ENCODE data around the gene PRKAG2.

Gene PRKAG2

DNA sequence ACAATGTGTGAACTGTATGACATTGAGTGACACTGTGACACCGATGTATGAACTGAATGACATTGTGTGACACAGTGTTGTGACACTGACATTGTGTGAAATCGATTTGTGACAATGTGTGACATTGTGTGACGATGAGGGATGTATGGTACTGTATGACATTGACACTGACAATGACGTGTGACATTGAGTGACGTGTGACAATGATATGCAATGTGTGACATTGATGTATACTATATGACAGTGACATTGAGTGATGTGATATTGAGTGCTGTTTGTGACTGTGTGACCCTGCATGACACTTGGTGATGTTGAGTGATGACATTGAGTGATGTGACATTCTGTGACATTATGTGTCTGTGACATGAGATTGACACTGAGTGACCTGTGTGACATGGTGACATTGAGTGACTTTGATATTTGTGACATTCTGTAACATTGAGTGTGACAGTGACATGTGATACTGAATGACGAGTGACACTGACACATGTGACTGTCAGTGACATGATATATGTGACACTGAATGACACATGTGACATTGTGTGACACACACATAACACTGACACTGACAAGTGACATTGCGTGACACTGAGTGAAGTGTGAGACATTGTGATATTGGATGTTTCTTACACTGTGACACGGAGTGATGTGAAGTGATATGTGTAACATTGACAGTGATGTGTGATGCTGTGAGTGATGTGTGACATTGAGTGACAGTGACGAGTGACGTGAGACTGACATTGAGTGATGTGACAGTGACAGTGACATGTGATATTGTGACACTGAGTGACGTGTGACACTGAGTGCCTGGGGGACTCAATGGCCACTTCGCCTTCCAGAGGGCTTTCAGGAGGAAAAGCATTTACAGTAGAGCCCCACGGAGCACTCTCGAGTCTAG is 167.5 kb downstream of the PRKAG2 start:
- no peak for DNase-seq (ENCODE audit: extremely low spot score, insufficient read length, low read depth)
- FAIRE-seq = no peak

DNA sequence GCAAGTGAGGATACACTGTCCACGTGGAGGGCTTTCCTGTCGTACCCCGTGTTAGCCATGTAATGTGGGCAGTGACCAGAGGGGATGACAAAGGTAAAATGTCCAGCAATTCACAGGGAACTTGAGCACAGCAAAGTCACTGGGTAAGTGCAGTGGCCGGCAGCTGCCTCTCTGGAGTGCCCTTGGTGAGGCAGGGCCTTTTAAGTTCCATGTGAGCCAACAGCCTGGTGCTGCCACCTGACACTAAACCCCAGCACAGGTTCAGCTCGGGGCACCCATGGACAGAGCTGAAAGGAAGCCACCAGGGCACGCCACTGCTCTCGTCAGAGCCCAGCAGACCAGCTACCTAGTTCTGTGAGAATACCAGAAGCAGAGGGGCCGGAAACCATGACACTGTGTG is 168.3 kb downstream of the PRKAG2 start:
- no peak for FAIRE-seq
- no peak for DNase-seq (ENCODE audit: extremely low spot score, insufficient read length, low read depth)

DNA sequence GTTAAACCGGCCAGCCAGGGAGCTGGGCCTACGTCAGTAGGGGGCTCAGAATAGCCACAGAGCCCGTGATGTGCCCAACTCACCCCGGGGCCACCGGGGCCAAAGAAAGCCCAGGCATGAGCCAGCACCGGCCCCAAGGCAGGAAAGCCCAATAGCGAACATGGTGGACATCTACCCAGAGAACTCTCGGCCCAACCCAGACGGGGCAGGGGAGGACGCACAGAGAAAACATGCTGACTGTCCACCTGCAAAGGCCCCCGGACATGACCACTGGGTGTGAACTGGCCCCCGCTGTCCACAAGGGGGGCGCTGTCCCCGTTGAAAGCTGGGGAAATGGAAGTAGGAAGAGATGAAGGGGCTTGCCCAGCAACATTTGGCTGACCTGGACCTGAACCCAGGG is 169.2 kb downstream of the PRKAG2 start:
- FAIRE-seq = no peak
- no peak for DNase-seq (ENCODE audit: extremely low spot score, insufficient read length, low read depth)

DNA sequence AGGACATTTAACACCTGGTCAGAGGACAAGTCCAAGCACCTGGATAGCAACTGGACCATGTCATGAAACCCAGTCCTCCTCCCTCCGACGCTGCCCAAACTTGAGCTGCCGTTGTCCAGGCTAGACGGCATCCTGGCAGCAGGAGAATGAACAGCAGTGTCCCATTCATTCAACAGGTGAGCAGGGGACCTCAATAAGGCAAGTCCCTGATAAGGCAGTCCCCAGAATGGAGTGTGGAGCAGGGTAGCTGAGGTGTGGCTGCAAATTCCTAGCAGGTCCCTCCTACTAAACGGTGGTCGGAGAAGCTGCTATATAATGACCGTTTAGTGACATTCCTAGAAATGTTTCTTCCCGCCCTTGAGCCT is 169.8 kb downstream of the PRKAG2 start:
- FAIRE-seq = no peak
- no peak for DNase-seq (ENCODE audit: extremely low spot score, insufficient read length, low read depth)

DNA sequence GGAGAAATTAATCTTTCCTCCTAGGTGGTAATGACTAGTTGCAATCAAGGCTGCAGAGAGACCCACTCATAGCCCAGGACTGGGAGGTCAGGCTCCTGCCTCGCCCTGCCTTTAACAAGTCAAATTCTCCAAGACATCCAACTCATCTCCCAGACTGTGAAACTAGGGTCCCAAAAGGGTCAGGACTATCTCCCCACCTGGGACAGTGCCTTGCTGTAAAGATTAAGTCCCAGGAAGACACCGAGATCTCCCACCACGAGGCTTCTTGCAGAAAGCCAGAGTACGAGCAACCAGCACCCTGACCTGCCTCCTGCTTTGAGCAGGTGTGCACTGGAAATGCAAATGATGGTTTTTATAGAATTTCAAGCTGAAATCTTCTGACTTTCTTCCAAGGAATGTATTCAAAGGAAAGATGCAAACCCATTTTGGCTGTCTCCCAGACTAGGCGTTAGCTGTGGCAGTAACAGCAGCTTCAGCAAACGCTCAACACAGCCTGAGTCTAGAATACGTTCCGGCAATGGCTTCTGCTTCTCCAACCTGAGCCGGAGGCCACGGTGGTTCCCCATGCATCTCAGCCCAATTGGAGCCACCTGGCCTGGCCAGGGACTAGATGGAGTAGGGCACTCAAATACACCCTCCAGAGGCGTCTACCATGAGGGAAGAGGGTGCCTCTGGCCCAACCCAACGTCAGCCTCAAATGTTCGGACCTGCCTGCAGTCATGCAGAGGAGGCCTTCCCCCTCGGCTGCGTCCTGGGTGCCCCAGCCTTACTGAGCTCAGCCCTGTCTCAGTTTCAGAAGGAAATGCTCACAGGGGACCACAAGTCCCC is 170.4 kb downstream of the PRKAG2 start:
- no peak for FAIRE-seq
- no peak for DNase-seq (ENCODE audit: extremely low spot score, insufficient read length, low read depth)

DNA sequence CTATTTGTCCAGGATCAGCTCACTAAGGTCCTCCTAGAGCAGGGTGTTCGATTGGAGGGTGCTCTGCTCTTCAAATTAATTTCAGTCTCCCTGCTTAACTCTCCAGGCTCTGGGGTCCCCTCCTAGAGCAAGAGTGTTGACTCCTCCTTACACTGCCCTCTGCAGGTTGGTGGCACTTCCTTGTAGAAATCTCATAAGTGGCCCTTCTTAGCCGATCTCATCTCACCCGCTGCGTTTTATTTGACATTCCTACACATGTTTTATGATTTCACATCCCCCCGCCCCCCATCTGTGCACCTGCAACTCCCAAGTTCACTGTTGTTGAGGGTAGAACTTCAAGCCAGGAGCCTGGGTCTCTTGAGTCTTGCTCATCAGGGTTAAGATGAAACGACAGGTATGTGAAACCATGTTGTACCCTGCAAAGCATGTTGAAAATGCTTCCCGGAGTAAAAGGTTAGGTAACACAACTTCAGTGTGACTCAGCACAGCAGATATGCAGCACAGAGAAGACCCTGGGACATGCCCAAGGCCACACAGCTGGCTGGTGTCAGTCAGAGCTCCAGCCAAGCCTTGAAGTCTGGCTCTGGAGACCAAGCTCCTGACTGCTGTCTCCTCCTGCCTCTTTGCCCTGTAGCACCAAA is 171.2 kb downstream of the PRKAG2 start:
- FAIRE-seq (no peak), DNase-seq (ENCODE audit: extremely low spot score, insufficient read length, low read depth) (no peak)

DNA sequence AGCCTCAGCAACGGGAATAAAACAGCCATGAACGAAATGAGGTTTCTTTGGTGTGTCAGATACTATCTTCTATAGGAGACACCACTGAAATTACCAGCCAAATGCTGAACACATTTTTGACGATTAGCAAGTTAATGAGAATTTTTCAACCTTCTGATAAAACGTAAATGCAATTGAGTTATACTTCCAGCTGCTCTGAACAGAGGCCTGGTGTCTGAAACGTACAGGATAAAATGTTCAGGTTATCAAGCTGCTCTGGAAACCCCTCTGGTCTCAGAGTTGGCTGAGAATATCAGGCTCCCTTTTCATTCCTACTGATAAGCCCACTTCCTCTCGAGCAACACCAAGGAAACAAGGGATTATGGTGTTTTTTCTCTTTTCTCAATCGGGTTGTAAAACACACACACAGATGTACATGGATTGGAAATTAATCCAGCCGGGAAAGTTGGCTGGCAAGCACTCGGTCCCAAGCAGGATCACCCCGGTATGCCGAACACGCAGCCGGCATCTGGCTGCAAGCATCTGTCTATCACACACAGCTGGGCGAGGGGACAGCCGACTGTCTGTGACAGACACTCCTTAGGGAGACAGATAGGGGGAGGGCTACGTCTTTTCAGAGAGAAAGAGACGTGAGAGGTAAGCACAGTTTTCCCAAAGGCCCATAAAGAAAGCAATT is 171.8 kb downstream of the PRKAG2 start:
- FAIRE-seq (no peak), DNase-seq (ENCODE audit: extremely low spot score, insufficient read length, low read depth) (no peak)

DNA sequence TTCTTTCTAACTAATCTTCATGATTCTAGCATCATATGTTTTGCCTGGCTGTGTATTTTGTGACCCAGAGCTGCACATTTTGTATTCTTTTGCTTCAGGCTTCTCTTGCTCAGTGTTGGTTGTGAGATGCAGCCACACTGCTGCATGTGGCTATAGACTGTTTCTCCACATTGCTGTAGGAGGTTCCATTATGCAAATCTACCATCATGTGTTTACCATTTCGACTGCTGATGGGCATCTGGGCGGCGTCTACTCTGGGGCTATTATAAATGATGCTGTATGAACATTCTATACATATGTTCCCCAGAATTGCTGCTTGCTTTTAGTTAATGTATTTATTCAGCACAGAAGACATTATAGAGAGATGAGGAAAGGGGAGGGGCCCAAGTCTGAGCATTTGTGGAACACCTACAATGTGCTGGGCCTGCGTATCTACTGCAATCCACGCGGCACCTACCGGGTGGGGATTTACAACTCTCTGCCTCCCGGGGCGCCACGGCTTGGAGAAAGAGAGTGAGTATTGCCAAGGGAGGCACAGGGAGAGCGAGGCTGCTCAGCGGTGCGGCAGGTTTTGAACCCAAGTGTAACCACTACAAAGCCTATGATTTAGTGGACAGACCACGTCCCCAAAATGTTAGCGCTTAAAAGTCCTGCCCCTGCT is 172.5 kb downstream of the PRKAG2 start:
- DNase-seq (ENCODE audit: extremely low spot score, insufficient read length, low read depth) (no peak), FAIRE-seq (no peak)

DNA sequence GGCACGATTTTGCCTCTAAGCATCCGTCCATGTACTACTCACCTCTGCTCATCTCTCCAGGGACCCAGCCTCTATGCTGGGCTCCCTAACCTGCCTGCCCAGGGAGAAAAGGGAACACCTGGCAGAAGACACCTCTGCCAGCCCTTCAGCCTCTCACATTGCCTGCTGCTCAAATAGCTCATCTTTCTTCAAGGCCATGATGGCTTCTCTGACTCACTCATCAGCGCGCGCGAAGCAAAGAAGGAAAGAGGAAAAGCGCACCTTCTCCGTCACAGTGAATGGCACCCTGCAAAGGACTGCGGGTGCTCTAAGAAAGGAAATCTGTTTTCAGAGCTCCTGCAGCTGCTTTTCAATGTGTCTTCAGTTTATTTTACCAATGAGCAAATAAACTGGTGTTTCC is 174.0 kb downstream of the PRKAG2 start:
- no peak for DNase-seq (ENCODE audit: extremely low spot score, insufficient read length, low read depth)
- FAIRE-seq = no peak

DNA sequence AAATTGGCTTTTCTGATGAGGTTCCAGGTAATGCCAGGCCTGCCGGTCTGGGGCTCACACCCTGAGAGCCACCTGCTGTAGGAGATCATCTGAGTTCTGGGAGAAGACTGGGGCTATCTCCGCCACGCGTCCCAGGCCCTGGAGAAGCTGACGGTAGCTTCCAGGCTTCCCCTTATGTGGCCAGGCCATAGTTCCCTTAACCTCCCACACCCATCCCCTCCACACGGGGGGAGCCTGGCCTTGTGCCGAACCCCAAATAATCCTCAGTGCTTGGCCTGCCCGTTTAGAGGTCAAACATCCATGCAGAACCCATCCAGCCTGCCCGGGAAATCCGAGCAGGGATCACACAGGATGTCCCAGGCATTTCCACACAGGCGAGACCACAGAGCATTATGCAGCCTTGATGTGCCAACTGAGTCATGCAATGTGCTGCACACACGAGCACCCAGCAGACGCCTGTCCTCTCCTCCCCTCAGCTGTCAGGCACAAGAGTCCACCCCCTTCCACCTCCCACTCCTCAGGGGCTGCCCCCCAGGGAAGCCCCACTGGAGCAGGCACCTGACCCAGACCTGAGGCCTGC is 176.2 kb downstream of the PRKAG2 start:
- FAIRE-seq (no peak), DNase-seq (ENCODE audit: extremely low spot score, insufficient read length, low read depth) (no peak)

DNA sequence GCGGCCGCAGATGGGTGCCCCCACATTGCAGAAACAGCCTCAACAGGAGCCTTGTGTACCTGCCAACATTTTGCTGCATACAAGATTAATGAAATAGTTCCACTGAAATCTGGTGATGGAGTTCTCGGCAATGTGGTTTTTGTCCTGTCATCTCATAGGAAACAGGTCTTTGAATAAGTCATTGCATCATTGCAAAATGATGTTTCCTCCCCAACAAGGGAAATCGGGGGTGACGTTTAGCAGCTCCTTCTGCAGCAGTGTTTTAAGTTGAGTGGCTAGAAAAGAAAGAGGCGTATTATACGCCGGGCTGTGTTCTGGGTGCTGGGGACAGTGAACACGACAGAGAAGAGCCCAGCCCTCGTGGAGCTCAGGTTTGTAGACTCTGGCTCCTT is 177.0 kb downstream of the PRKAG2 start:
- no peak for DNase-seq (ENCODE audit: extremely low spot score, insufficient read length, low read depth)
- no peak for FAIRE-seq

DNA sequence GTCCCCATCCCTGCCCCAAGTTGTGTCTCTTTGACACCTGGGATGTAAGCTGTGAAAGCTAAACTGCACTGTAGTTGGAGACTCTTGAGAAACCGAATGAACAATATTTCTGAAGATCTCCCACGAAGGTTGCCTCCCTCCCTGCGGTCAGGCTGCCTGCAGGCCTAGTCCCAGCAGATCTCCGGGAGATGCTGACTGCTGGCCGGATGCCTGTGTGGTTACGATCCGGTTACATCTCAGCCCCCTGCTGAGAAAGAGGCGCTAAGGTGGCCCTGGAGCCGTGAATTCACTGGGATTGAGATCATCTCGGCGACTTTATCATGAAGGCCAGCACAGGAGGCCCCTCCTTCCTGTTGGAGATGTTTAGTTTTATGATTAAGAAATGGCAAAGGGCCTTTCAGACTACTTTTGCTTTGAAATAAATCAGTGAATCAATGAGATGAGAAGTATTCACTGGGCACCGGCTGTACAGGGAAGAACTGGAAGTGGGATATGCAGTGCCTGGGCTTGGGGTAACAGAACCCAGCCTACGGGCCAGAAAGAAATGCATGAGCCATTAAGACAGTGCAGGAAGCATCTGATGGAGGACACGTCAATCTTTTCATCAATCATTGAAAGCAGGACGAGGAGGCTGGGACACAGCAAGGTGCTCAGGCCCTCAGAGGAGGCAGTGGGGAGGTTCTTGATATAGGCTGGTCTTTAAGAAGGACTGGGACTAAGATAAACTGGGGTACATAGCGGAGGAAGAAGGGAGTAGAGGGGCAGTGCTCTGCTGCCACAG is 177.6 kb downstream of the PRKAG2 start:
- FAIRE-seq = no peak
- no peak for DNase-seq (ENCODE audit: extremely low spot score, insufficient read length, low read depth)

DNA sequence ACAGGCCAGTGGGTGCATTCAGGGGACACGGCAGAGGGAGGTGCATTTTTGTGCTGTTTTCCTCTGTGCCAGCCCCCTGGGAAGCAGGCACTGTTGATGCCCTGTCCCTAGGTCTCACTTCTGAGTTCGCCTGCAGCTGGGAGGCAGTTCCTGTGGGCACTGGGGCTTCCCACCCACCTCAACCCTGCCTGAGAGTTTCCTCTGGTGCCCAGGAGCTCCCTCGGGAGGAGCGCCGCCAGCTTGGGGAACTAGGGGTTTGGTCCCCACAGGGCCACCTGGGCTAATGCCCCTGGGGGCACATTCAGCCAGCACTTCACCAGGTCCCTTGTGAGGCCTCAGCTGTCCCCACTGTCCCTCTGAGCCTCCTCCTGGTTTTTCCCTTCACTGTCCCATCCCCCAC is 179.0 kb downstream of the PRKAG2 start:
- FAIRE-seq (no peak), DNase-seq (ENCODE audit: extremely low spot score, insufficient read length, low read depth) (no peak)

DNA sequence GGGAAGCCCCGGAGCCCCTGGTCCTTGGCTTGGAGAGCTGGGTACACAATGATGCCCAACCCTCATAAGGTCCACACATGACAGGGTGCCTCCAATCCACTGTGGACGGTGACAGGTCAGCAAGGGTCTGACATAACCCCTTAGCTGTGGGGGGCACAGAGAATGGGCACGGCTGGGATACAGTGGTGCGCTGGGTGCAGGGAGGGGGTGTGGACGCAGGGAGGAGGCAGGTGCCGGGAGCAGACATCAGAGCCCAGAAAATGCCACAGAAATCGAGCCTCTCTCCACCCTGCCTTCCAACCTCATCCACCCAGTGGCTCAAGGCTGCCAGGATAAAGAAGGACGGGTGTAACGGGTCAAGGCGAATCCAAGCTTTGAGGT is 179.4 kb downstream of the PRKAG2 start:
- no peak for FAIRE-seq
- DNase-seq (ENCODE audit: extremely low spot score, insufficient read length, low read depth) = no peak

DNA sequence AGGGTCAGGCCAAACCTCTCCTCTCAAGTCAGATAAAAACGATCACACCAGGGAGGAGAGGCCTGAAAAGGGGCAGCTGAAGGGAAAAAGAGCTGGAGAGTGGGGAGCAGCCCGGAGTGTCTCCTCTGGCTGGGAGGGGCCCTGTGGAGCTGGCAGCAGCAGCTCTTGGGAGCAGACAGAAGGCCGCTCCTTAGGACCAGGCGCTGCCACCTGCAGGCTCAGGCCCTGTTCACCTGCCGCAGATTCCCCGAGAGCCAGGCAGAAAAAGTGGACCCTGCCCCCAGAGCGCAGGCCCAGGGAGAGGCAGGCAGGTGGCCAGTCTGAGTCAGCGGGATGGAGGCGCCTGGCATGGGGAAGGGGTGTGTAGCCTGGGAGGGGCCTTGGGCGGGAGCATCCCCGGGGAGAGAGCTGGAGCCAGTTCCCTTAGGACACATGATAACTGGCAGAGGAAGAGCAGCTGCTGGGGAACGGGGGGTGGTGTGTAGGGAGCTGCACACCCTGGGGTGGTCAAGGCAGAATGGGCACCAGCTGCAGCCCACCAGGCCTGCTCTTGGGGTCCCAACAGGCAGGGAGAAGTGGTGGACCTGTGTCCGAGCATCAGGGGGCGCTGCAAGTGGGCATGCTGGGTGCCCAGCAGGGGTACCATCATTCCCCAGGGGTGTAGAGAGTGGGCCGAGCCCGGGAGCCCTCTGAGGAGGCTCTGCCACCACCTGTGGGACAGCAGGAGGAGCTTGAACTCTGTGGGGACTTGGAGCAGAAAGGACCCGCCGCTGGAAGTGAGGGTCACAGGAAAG is 180.0 kb downstream of the PRKAG2 start:
- no peak for DNase-seq (ENCODE audit: extremely low spot score, insufficient read length, low read depth)

DNA sequence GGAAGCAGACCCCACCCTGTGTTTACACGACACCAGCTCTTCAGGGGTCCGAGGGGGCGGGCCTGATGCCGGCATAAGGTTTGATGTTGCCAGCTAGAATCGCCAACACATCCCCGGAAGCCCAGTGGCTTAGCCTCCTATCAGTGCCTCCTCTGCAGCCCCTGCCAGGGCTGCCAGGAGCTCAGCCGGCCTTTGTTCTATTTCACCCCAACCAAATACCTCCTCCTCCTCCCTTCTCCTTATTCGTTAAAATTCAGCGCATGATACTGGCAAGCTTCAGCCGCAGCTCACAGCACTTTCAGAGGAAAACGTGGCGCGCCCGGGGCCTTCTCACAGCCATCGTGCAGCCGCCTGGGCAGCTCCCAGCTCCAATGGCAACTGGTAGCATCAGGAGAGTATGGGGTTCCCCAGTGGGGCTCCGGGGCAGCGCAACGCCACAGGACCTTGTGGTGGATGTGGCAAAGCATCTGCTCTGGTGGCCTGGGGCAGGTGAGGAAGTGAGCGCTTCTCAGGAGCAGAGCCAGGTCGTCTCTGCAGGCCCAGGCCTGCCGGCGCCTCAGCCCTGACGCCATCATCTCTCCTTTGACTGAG is 180.9 kb downstream of the PRKAG2 start:
- FAIRE-seq (no peak), DNase-seq (ENCODE audit: extremely low spot score, insufficient read length, low read depth) (no peak)

More for the DNA sequence above, 180.0 kb downstream of the PRKAG2 start:
- no peak for FAIRE-seq

DNA sequence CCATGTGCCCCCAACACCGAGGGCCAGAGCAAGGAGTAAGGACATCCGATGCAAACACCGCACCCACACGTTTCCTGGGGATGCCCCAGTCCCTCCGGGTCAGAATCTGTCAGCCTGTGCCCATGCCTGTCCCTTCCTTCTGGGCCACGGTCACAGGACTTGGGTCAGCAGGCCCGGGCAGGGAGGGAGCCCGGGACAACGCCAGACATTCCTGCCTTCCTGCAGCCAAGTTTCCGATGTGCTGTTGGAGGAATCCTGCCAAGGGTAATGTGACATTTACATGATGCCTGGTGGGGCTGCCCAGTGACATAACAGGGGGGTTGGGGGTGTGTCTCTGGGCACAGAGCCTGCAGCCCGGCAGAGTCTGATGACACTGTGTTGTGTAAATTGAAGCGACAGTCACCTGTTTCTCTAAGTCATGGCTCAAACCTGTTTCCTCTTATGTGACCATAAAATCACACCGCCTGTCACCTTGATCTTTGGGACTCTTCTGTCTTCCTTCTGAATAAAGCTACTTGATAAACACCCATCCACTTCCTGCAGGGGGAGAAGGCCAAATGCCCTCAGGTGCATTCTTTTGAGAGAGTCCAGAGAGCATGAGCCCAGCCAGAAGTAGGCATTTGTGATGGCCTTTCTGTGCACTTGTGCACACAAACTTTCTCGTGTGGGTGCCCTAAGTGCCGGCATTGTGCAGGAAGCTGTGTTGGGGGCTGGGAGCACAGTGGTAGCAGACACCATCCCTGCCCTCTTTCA is 181.9 kb downstream of the PRKAG2 start:
- FAIRE-seq (no peak), DNase-seq (ENCODE audit: extremely low spot score, insufficient read length, low read depth) (no peak)

All from GM18507 (cell line).